Ishikawa (cell line): Measurements from ENCODE around the gene HOXB6.

Experiments used
- CEBPB ChIP-seq: IDR thresholded peaks from 2 replicates; pipeline ENCODE4 v1.6.1; 2012
- CREB1 ChIP-seq: IDR thresholded peaks from 2 replicates; pipeline ENCODE4 v1.6.1; 2012; ENCODE audit warnings: low read depth
- EGR1 ChIP-seq: IDR thresholded peaks from 2 replicates; pipeline ENCODE4 v1.6.1; 2012
- EP300 ChIP-seq: IDR thresholded peaks from 2 replicates; pipeline ENCODE4 v1.6.1; 2012; ENCODE audit warnings: borderline replicate concordance
- FOXM1 ChIP-seq: IDR thresholded peaks from 2 replicates; pipeline ENCODE4 v1.6.1; 2012; ENCODE audit warnings: low read depth, borderline replicate concordance
- NFIC ChIP-seq: IDR thresholded peaks from 2 replicates; pipeline ENCODE4 v1.6.1; 2012
- RAD21 ChIP-seq: IDR thresholded peaks from 2 replicates; pipeline ENCODE4 v1.6.1; 2012; ENCODE audit warnings: low read depth
- TAF1 ChIP-seq: IDR thresholded peaks from 2 replicates; pipeline ENCODE4 v1.6.1; 2012; ENCODE audit warnings: low read depth, mild to moderate bottlenecking
- YY1 ChIP-seq: IDR thresholded peaks from 2 replicates; pipeline ENCODE4 v1.6.1; 2012; ENCODE audit warnings: low read depth
- ZBTB7A ChIP-seq: IDR thresholded peaks from 2 replicates; pipeline ENCODE4 v1.6.1; 2012; ENCODE audit warnings: low read depth
- TF ChIP-seq, protein P1 (sequence below): IDR thresholded peaks from 2 replicates; pipeline ENCODE4 v1.6.1; 2012
- TF ChIP-seq, protein P2 (sequence below): IDR thresholded peaks from 2 replicates; pipeline ENCODE4 v1.6.1; 2012; ENCODE audit warnings: low read depth, mild to moderate bottlenecking
- TF ChIP-seq, protein P3 (sequence below): IDR thresholded peaks from 2 replicates; pipeline ENCODE4 v1.6.1; 2012

DNA sequence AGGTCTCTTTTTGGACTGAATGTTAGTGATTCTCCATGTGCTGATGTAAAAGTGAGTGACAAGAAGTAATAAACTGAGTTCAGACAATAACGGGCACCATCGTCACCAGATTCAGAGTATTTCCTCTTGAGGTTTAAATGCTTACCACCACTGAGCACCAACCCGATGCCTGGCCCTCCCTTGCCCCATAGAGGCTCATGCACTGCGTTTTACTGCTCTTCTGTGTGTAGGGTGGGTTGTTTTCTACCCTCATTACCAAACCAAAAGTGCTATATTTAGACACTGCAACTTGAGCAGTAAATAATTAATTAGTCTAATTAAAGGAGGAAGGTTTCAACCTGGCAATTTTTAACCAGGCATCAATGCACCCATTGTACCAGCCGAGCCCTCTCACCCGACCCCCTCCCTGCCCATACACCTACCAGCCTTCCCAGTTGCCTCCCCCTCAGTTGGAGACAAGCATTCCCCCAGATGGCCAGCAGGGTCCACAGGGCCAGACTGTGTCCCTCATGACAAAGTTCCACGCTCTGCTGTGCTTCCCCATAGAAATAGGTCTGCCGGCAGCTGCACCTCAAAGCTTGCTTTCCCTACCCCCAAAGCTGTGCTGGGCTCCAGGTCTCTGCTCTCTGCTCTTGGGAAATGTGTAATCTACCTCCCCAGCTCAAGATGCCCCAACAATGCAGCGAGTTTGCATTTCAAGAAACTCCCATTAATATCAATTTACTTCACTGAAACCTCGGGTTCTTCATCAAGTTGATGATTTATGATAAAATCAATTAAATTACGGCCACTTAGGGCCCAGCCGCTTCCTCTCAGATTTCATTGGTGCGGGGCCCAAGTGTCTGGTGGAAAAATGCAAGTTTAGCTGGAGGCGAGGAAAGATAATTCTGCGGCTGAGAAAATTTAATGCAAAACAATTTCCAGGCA, 42.6 kb downstream of the HOXB6 start:
- TF ChIP-seq, protein P1, sequence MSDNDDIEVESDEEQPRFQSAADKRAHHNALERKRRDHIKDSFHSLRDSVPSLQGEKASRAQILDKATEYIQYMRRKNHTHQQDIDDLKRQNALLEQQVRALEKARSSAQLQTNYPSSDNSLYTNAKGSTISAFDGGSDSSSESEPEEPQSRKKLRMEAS: no peak
- no peak for TF ChIP-seq TAF1
- TF ChIP-seq, protein P2, sequence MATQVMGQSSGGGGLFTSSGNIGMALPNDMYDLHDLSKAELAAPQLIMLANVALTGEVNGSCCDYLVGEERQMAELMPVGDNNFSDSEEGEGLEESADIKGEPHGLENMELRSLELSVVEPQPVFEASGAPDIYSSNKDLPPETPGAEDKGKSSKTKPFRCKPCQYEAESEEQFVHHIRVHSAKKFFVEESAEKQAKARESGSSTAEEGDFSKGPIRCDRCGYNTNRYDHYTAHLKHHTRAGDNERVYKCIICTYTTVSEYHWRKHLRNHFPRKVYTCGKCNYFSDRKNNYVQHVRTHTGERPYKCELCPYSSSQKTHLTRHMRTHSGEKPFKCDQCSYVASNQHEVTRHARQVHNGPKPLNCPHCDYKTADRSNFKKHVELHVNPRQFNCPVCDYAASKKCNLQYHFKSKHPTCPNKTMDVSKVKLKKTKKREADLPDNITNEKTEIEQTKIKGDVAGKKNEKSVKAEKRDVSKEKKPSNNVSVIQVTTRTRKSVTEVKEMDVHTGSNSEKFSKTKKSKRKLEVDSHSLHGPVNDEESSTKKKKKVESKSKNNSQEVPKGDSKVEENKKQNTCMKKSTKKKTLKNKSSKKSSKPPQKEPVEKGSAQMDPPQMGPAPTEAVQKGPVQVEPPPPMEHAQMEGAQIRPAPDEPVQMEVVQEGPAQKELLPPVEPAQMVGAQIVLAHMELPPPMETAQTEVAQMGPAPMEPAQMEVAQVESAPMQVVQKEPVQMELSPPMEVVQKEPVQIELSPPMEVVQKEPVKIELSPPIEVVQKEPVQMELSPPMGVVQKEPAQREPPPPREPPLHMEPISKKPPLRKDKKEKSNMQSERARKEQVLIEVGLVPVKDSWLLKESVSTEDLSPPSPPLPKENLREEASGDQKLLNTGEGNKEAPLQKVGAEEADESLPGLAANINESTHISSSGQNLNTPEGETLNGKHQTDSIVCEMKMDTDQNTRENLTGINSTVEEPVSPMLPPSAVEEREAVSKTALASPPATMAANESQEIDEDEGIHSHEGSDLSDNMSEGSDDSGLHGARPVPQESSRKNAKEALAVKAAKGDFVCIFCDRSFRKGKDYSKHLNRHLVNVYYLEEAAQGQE: no peak
- TF ChIP-seq EGR1: no peak
- TF ChIP-seq EP300: no peak
- TF ChIP-seq RAD21: no peak
- no peak for TF ChIP-seq YY1
- TF ChIP-seq FOXM1: no peak
- TF ChIP-seq CREB1: no peak
- no peak for TF ChIP-seq NFIC
- TF ChIP-seq, protein P3, sequence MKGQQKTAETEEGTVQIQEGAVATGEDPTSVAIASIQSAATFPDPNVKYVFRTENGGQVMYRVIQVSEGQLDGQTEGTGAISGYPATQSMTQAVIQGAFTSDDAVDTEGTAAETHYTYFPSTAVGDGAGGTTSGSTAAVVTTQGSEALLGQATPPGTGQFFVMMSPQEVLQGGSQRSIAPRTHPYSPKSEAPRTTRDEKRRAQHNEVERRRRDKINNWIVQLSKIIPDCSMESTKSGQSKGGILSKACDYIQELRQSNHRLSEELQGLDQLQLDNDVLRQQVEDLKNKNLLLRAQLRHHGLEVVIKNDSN: no peak
- TF ChIP-seq ZBTB7A: no peak
- TF ChIP-seq CEBPB: no peak
